T-helper 1 cell treated with Interleukin-12 subunit alpha and Interleukin-12 subunit beta and Interleukin-4 antibody, amounts not matched to agents 30 ng/mL and 1 ng/mL, for 36 hours (primary cell): ENCODE data around the gene KIF18B. TPM values are rescaled to one million over a fixed set of nuclear protein-coding genes. Genes with fewer than 3 reads are reported as not detected.

Source experiments
- intact Hi-C: fragments of 100-400 bp; cut with micrococcal nuclease; formaldehyde crosslinking; loops from one replicate; pipeline ENCODE4 v1.15.1; 2024
- total RNA-seq: library from RNA; stranded (reverse); gene quantifications from 2 replicates; pipeline ENCODE4 v1.2.3, GENCODE V29; 2022

Gene KIF18B
- total RNA-seq, 1 donor from 2014 or later, result 55.2 TPM

- intact Hi-C loops, result no loop called here
These were observed 62.6 kb downstream of the KIF18B start for GRCh38 chr17:44884941-44885340.

GRCh38 chr17:44881145-44881544, 66.4 kb downstream of the KIF18B start:
- intact Hi-C loops, result no loop called here

DNA sequence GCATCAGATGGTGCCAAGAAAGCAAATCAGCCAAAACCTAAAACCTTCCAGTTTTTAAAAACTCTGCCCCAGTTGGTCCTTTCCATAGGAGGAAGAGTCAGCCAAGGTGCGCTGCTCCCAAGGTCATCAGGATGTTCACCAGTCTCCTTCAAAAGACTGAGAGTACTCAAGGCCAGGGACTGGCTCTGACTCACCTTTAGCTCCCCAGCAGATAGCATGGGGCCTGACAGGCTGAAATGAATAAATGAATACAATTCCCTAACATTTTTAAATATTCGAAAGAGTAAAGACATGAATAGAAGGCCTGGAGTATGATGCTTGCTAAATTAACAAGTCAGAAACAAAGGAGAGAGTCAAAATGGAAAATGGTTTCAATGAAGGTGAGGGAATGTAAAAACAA, 67.5 kb downstream of the KIF18B start:
- intact Hi-C loops, result no loop called here

GRCh38 chr17:44879376-44879775, 68.2 kb downstream of the KIF18B start:
- intact Hi-C loops, result no loop called here

GRCh38 chr17:44878627-44879221, 68.8 kb downstream of the KIF18B start:
- intact Hi-C loops, result loop anchor here (1.0 kb wide), 1 partner anchor 103 kb away; no protein-coding TSS in a partner anchor

GRCh38 chr17:44877121-44877520, 70.5 kb downstream of the KIF18B start:
- intact Hi-C loops, result no loop called here

DNA sequence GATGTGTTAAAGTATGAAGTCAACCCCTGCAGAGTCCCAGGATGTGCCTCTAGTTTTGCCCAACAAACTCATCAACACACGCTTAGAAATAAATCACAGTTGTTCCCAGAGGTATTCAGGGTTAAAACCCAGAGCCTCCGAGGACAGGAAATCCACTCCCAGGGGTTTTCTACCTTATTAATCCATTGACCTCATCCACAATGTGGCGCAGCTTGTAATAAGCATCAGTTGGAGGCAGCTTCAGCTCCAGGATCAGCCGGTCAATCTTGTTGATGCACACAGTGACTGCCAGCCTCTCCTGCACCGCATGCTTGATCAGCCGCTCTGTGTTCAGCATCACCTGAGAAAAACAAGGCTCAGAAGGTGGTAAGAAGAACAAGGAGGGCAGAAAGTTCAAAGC, 71.8 kb downstream of the KIF18B start:
- intact Hi-C loops, result no loop called here

Other genes starting within 250 kb of the KIF18B start
- 20.0 and 20.5 TPM in 2 replicates for gene DBF4B, start 239.1 kb downstream of the KIF18B start, total RNA-seq
- gene ADAM11, start 188.8 kb downstream of the KIF18B start, total RNA-seq, result 0.32 TPM in 2 replicates
- 1.3 and 1.4 TPM in 2 replicates for gene GJC1, start 117.5 kb downstream of the KIF18B start, total RNA-seq
- not detected in 2 replicates for gene HIGD1B, start 99.9 kb downstream of the KIF18B start, total RNA-seq
- gene EFTUD2, start 48.3 kb downstream of the KIF18B start, total RNA-seq, result 165 and 169 TPM in 2 replicates
- not detected in 2 replicates for gene GFAP, start 32.3 kb downstream of the KIF18B start, total RNA-seq
- 0.27 and 0.59 TPM in 2 replicates for gene C1QL1, start 20.5 kb upstream of the KIF18B start, total RNA-seq
- gene DCAKD, start 103.9 kb upstream of the KIF18B start, total RNA-seq, result 25.2 and 25.9 TPM in 2 replicates
- gene NMT1, start 113.5 kb upstream of the KIF18B start, total RNA-seq, result 130 and 142 TPM in 2 replicates
- 2.9 and 3.0 TPM in 2 replicates for gene PLCD3, start 184.7 kb upstream of the KIF18B start, total RNA-seq
- gene ACBD4, start 187.9 kb upstream of the KIF18B start, total RNA-seq, result 12.0 and 12.5 TPM in 2 replicates
- 38.8 and 41.4 TPM in 2 replicates for gene HEXIM1, start 200.7 kb upstream of the KIF18B start, total RNA-seq
- 5.1 and 6.8 TPM in 2 replicates for gene HEXIM2, start 214.1 kb upstream of the KIF18B start, total RNA-seq